ENCODE data around the gene CORO7.

- TF ChIP-seq EZH2 (IDR thresholded peaks at IDR 0.05) (no peak), POLR2AphosphoS5 (IDR thresholded peaks at IDR 0.05; ENCODE audit: borderline replicate concordance, low read depth, low read length) (no peak)
Measured at GRCh38 chr16:4339455-4339854, 76.9 kb downstream of the CORO7 start.

Measured in SK-N-MC (cell line).